ENCODE data around the gene UBE2Q2.
A peak's percentile ranks its signal among the peaks of the same experiment; 100 is the strongest.

The UBE2Q2 gene

DNA sequence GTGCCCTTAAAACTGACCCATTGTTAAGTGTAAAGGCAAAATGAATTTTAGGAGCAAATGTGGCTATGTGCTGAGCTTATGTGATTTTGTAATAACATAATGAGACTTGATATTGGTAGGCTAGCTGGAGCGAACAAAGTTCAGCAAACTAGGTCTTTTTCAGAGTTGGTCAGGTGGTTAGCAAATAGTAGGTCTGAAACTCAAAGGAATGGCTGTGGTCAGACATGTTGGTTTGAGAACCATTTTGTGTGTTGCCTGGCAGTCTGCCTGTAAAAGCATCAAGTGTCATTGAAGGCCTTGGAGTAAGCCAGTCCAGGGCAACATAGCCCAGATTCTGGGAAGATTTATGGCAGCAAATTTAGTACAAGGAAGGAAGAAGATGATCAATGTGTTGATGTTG is 76.8 kb downstream of the UBE2Q2 start:
- Histone ChIP-seq H3K4me2 (ENCODE audit: low read length) (no peak overlapping the region), H3K9ac (ENCODE audit: low read length) (no peak overlapping the region), H2AFZ (ENCODE audit: insufficient read depth, low read length, poor library complexity) (no peak overlapping the region), H3K14ac (ENCODE audit: low read length) (no peak overlapping the region), H3K4me1 (ENCODE audit: control insufficient read depth in 1 of 2, insufficient read depth in 2 of 2, low read length in 2 of 2) (peaks cover 0 to 6% of the 10 kb centered on the region in 2 experiments), H3K9me3 (ENCODE audit: insufficient read depth, low read depth, low read length) (no peaks in the 10 kb centered on the region), H2BK120ac (ENCODE audit: insufficient read depth, low read length, poor library complexity) (no peak overlapping the region), H3K79me1 (ENCODE audit: low read length) (no peaks in the 10 kb centered on the region), H3K36me3 (ENCODE audit: control insufficient read depth in 1 of 2, insufficient read depth in 2 of 2, low read length in 2 of 2) (peaks cover 6 to 31% of the 10 kb centered on the region in 2 experiments), H3K4me3 (ENCODE audit: low read depth, low read length) (no peak overlapping the region), H2BK5ac (ENCODE audit: low read depth, low read length, poor library complexity) (no peak overlapping the region), H2BK12ac (ENCODE audit: low read length) (no peak overlapping the region), H2AK5ac (ENCODE audit: low read length) (no peak overlapping the region), H3K23ac (ENCODE audit: low read length) (no peak overlapping the region), H3K79me2 (ENCODE audit: control insufficient read depth, insufficient read depth, low read length, poor library complexity) (no peaks in the 10 kb centered on the region), H3K4ac (ENCODE audit: low read depth, low read length) (no peak overlapping the region), H4K8ac (ENCODE audit: low read depth, low read length) (no peak overlapping the region), H4K12ac (ENCODE audit: low read depth, low read length) (no peak overlapping the region), H3K18ac (ENCODE audit: low read length) (no peak overlapping the region), H3K27me3 (ENCODE audit: insufficient read depth, low read length) (no peaks in the 10 kb centered on the region), H4K91ac (ENCODE audit: low read depth, low read length) (no peak overlapping the region), H3K27ac (ENCODE audit: low read depth, low read length) (no peak overlapping the region)
- no peak for DNase-seq
- no CpG with 5 or more reads among the region's 1 CpG for WGBS (ENCODE audit: extremely low coverage, insufficient coverage, insufficient read length)

- H3K4ac ChIP-seq (ENCODE audit: low read depth, low read length), result no peak overlapping the region
- H3K9me3 ChIP-seq (ENCODE audit: insufficient read depth, low read depth, low read length), result no peaks in the 10 kb centered on the region
- no peak overlapping the region for H2BK5ac ChIP-seq (ENCODE audit: low read depth, low read length, poor library complexity)
- H3K14ac ChIP-seq (ENCODE audit: low read length), result no peak overlapping the region
- no peak overlapping the region for H4K12ac ChIP-seq (ENCODE audit: low read depth, low read length)
- no peaks in the 10 kb centered on the region for H3K27me3 ChIP-seq (ENCODE audit: insufficient read depth, low read length)
- peaks cover 4 to 24% of the 10 kb centered on the region in 2 experiments for H3K36me3 ChIP-seq (ENCODE audit: control insufficient read depth in 1 of 2, insufficient read depth in 2 of 2, low read length in 2 of 2)
- H3K4me1 ChIP-seq (ENCODE audit: control insufficient read depth in 1 of 2, insufficient read depth in 2 of 2, low read length in 2 of 2), result peaks cover 0 to 6% of the 10 kb centered on the region in 2 experiments
- H4K8ac ChIP-seq (ENCODE audit: low read depth, low read length), result no peak overlapping the region
- no peak overlapping the region for H3K9ac ChIP-seq (ENCODE audit: low read length)
- no peak overlapping the region for H2BK12ac ChIP-seq (ENCODE audit: low read length)
- WGBS (ENCODE audit: extremely low coverage, insufficient coverage, insufficient read length), result no CpG with 5 or more reads among the region's 9 CpGs
- H3K79me2 ChIP-seq (ENCODE audit: control insufficient read depth, insufficient read depth, low read length, poor library complexity), result peaks cover 2% of the 10 kb centered on the region
- no peak overlapping the region for H2AFZ ChIP-seq (ENCODE audit: insufficient read depth, low read length, poor library complexity)
- no peak overlapping the region for H3K23ac ChIP-seq (ENCODE audit: low read length)
- no peak overlapping the region for H2BK120ac ChIP-seq (ENCODE audit: insufficient read depth, low read length, poor library complexity)
- H4K91ac ChIP-seq (ENCODE audit: low read depth, low read length), result no peak overlapping the region
- no peaks in the 10 kb centered on the region for H3K79me1 ChIP-seq (ENCODE audit: low read length)
- H3K18ac ChIP-seq (ENCODE audit: low read length), result no peak overlapping the region
- DNase-seq, result peak; percentile 60 to 78
- no peak overlapping the region for H3K27ac ChIP-seq (ENCODE audit: low read depth, low read length)
- H3K4me2 ChIP-seq (ENCODE audit: low read length), result no peak overlapping the region
- no peak overlapping the region for H3K4me3 ChIP-seq (ENCODE audit: low read depth, low read length)
- no peak overlapping the region for H2AK5ac ChIP-seq (ENCODE audit: low read length)
These were observed 78.8 kb downstream of the UBE2Q2 start for GRCh38 chr15:75921732-75922703.

DNA sequence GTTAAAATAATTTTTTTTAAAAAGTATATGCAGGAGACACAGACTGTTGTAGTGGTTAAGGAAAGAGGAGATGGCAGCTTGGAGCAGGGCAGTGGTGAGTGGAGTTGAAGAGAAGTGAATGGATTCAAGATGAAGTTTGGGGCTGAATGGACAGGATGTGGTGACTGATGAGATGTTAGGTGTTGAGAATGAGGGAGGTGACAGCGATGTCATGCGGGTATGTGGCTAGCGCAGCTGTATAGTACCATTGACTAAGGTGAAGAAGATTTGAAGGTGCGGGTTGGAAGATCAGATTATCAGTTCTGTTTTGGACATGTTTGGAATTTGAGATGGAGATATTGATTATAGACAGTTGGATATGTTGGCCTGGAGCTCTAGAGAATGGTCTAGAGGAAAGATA is 80.5 kb downstream of the UBE2Q2 start:
- peak; percentile 73 to 82 for DNase-seq
- 100% methylated on average over 1 of the region's 4 CpGs for WGBS (ENCODE audit: extremely low coverage, insufficient coverage, insufficient read length)

DNA sequence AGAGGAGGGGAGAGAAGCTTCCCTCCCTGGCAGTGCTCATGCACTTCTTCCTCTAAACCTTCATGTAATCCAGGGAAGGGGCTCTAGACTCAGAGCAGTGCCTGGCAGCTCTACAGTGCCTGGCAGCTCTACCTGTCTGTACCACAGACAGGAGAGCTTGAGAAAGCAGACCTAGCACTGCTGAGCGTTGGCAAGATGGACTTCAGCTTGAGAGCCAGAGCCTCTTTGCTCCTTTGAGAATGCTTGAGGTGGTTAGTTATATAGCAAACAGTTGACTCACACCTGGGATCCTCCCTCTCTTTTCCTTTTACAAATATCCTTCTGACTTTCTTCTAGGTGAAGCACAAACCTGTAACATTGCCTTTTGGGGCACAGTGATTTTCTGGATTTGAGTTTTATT is 81.3 kb downstream of the UBE2Q2 start:
- H2AK5ac ChIP-seq (ENCODE audit: low read length), result no peak overlapping the region
- H4K8ac ChIP-seq (ENCODE audit: low read depth, low read length), result no peak overlapping the region
- no peak overlapping the region for H3K23ac ChIP-seq (ENCODE audit: low read length)
- no peak overlapping the region for H4K12ac ChIP-seq (ENCODE audit: low read depth, low read length)
- no peak overlapping the region for H4K91ac ChIP-seq (ENCODE audit: low read depth, low read length)
- H3K4me3 ChIP-seq (ENCODE audit: low read depth, low read length), result no peak overlapping the region
- H3K18ac ChIP-seq (ENCODE audit: low read length), result no peak overlapping the region
- peaks cover 0 to 6% of the 10 kb centered on the region in 2 experiments for H3K4me1 ChIP-seq (ENCODE audit: control insufficient read depth in 1 of 2, insufficient read depth in 2 of 2, low read length in 2 of 2)
- no peak overlapping the region for H2BK120ac ChIP-seq (ENCODE audit: insufficient read depth, low read length, poor library complexity)
- peaks cover 2% of the 10 kb centered on the region for H3K79me2 ChIP-seq (ENCODE audit: control insufficient read depth, insufficient read depth, low read length, poor library complexity)
- H3K14ac ChIP-seq (ENCODE audit: low read length), result no peak overlapping the region
- H3K27ac ChIP-seq (ENCODE audit: low read depth, low read length), result no peak overlapping the region
- H3K9me3 ChIP-seq (ENCODE audit: insufficient read depth, low read depth, low read length), result no peaks in the 10 kb centered on the region
- H3K4ac ChIP-seq (ENCODE audit: low read depth, low read length), result no peak overlapping the region
- H3K79me1 ChIP-seq (ENCODE audit: low read length), result no peaks in the 10 kb centered on the region
- peaks cover 0 to 15% of the 10 kb centered on the region in 2 experiments for H3K36me3 ChIP-seq (ENCODE audit: control insufficient read depth in 1 of 2, insufficient read depth in 2 of 2, low read length in 2 of 2)
- no peak overlapping the region for H2BK5ac ChIP-seq (ENCODE audit: low read depth, low read length, poor library complexity)
- WGBS (ENCODE audit: extremely low coverage, insufficient coverage, insufficient read length), result no CpG with 5 or more reads among the region's 1 CpG
- peak in 1 of 2 donors; percentile 45 for DNase-seq
- no peak overlapping the region for H3K4me2 ChIP-seq (ENCODE audit: low read length)
- no peak overlapping the region for H2BK12ac ChIP-seq (ENCODE audit: low read length)
- no peak overlapping the region for H2AFZ ChIP-seq (ENCODE audit: insufficient read depth, low read length, poor library complexity)
- no peak overlapping the region for H3K9ac ChIP-seq (ENCODE audit: low read length)
- H3K27me3 ChIP-seq (ENCODE audit: insufficient read depth, low read length), result no peaks in the 10 kb centered on the region

More for the DNA sequence above, 80.5 kb downstream of the UBE2Q2 start:
- Histone ChIP-seq H2BK5ac (ENCODE audit: low read depth, low read length, poor library complexity) (no peak overlapping the region), H3K4me3 (ENCODE audit: low read depth, low read length) (no peak overlapping the region), H4K8ac (ENCODE audit: low read depth, low read length) (no peak overlapping the region), H2BK12ac (ENCODE audit: low read length) (no peak overlapping the region), H3K79me2 (ENCODE audit: control insufficient read depth, insufficient read depth, low read length, poor library complexity) (peaks cover 2% of the 10 kb centered on the region), H4K91ac (ENCODE audit: low read depth, low read length) (no peak overlapping the region), H3K4me1 (ENCODE audit: control insufficient read depth in 1 of 2, insufficient read depth in 2 of 2, low read length in 2 of 2) (peaks cover 0 to 6% of the 10 kb centered on the region in 2 experiments), H2AK5ac (ENCODE audit: low read length) (no peak overlapping the region), H4K12ac (ENCODE audit: low read depth, low read length) (no peak overlapping the region), H3K4me2 (ENCODE audit: low read length) (no peak overlapping the region), H3K23ac (ENCODE audit: low read length) (no peak overlapping the region), H3K36me3 (ENCODE audit: control insufficient read depth in 1 of 2, insufficient read depth in 2 of 2, low read length in 2 of 2) (peaks cover 3 to 20% of the 10 kb centered on the region in 2 experiments), H3K18ac (ENCODE audit: low read length) (no peak overlapping the region), H3K4ac (ENCODE audit: low read depth, low read length) (no peak overlapping the region), H3K27ac (ENCODE audit: low read depth, low read length) (no peak overlapping the region), H3K9ac (ENCODE audit: low read length) (no peak overlapping the region), H2AFZ (ENCODE audit: insufficient read depth, low read length, poor library complexity) (no peak overlapping the region), H3K9me3 (ENCODE audit: insufficient read depth, low read depth, low read length) (no peaks in the 10 kb centered on the region), H3K14ac (ENCODE audit: low read length) (no peak overlapping the region), H2BK120ac (ENCODE audit: insufficient read depth, low read length, poor library complexity) (no peak overlapping the region), H3K27me3 (ENCODE audit: insufficient read depth, low read length) (no peaks in the 10 kb centered on the region), H3K79me1 (ENCODE audit: low read length) (no peaks in the 10 kb centered on the region)
